Liver (tissue), 3 donors: ENCODE results near the gene PIGL.

Experiments used
- CTCF ChIP-seq: fragments of 150-350 bp; IDR thresholded peaks from 2 replicates; pipeline ENCODE4 v1.5.1; 2017; ENCODE audit warnings: improper control_type of control experiment, low read depth, low read length; ENCODE audit not compliant: missing input control
- JUND ChIP-seq, 2 donors: IDR thresholded peaks; 2 replicates each; pipeline ENCODE4 v1.6.1; 2016; ENCODE audit warnings: antibody characterized with exemption in 2 of 2
- RXRA ChIP-seq, 2 donors: IDR thresholded peaks; 2 replicates each; pipeline ENCODE4 v1.6.1; 2017 to 2018; ENCODE audit warnings: antibody characterized with exemption in 2 of 2, mild to moderate bottlenecking in 1 of 2
- TAF1 ChIP-seq: conservative IDR thresholded peaks from 2 replicates; pipeline ENCODE4 v1.6.1; 2016; ENCODE audit warnings: antibody characterized with exemption, mild to moderate bottlenecking
- donor health status: healthy.
- donor health status: healthy.

GRCh38 chr17:16352667-16353316 is 135.8 kb downstream of the PIGL start:
- no peak for TF ChIP-seq CTCF
- no peak for TF ChIP-seq TAF1
- TF ChIP-seq RXRA (IDR thresholded peaks at IDR 0.05), result no peak
- no peak for TF ChIP-seq JUND (IDR thresholded peaks at IDR 0.05)
